ENCODE measurements around the gene COL16A1. TPM values are rescaled to one million over a fixed set of nuclear protein-coding genes. Genes with fewer than 3 reads are reported as not detected.
"Not testable (repeated sequence)": the region's sequence is repeated elsewhere in the genome, so short reads cannot be mapped to it uniquely, and the experiment has no call there.

COL16A1 gene
- total and polyA plus RNA-seq, 9 donors: 19.8 to 237 (median 157) TPM

- peak; percentile 79 to 87 (median 82) for DNase-seq
- no peaks in the 10 kb centered on the region for H3K27me3 ChIP-seq
- no peak overlapping the region for H3K4me3 ChIP-seq
- no peaks in the 10 kb centered on the region for H3K36me3 ChIP-seq
- 0% methylated on average over 1 of the region's 1 CpG for WGBS, 3 donors
- H3K27ac ChIP-seq: peak overlapping the region in 1 of 2 donors; percentile 97
- H3K9me3 ChIP-seq: no peaks in the 10 kb centered on the region
- intact Hi-C loops (cut with DNase I): loop anchor here in 1 of 4 donors (5.0 kb wide), 1 partner anchor 45 kb away; no protein-coding TSS in a partner anchor
- no peak for TF ChIP-seq EP300 (IDR thresholded peaks at IDR 0.05)
- TF ChIP-seq POLR2A (IDR thresholded peaks at IDR 0.05): no peak
- TF ChIP-seq CTCF (IDR thresholded peaks at IDR 0.05): no peak
- peaks cover 17% of the 10 kb centered on the region for H3K4me1 ChIP-seq (ENCODE audit: insufficient read depth)
These were observed 8.8 kb upstream of the COL16A1 start for GRCh38 chr1:31712630-31713029.

GRCh38 chr1:31712068-31712467 lies 8.3 kb upstream of the COL16A1 start:
- Histone ChIP-seq H3K27me3 (no peaks in the 10 kb centered on the region), H3K4me1 (ENCODE audit: insufficient read depth) (peaks cover 17% of the 10 kb centered on the region), H3K36me3 (no peaks in the 10 kb centered on the region), H3K9me3 (no peaks in the 10 kb centered on the region), H3K27ac (peak overlapping the region in 1 of 2 donors; percentile 97), H3K4me3 (no peak overlapping the region)
- TF ChIP-seq EP300 (IDR thresholded peaks at IDR 0.05) (no peak), CTCF (IDR thresholded peaks at IDR 0.05) (no peak), POLR2A (IDR thresholded peaks at IDR 0.05) (no peak)
- WGBS, 3 donors: 9 to 20% (median 14%) methylated on average over 4 of the region's 4 CpGs
- no peak for DNase-seq
- intact Hi-C loops (cut with DNase I): loop anchor here in 1 of 4 donors (5.0 kb wide), 1 partner anchor 45 kb away; no protein-coding TSS in a partner anchor

- Histone ChIP-seq H3K4me3 (no peak overlapping the region), H3K36me3 (no peaks in the 10 kb centered on the region), H3K9me3 (no peaks in the 10 kb centered on the region), H3K4me1 (ENCODE audit: insufficient read depth) (peaks cover 17% of the 10 kb centered on the region), H3K27me3 (no peaks in the 10 kb centered on the region), H3K27ac (no peak overlapping the region)
- DNase-seq: no peak
- TF ChIP-seq EP300 (IDR thresholded peaks at IDR 0.05) (no peak), CTCF (IDR thresholded peaks at IDR 0.05) (no peak), POLR2A (IDR thresholded peaks at IDR 0.05) (no peak)
- intact Hi-C loops (cut with DNase I): no loop called here
- WGBS, 3 donors: 78 to 83% (median 82%) methylated on average over 11 of the region's 11 CpGs
These were observed 4.5 kb upstream of the COL16A1 start for GRCh38 chr1:31708324-31708723.

GRCh38 chr1:31707711-31708110 lies 3.9 kb upstream of the COL16A1 start:
- intact Hi-C loops (cut with DNase I): loop anchor here in 1 of 4 donors (2.0 kb wide), 1 partner anchor 37 kb away; no protein-coding TSS in a partner anchor
- no peak overlapping the region for H3K27ac ChIP-seq
- H3K36me3 ChIP-seq: no peaks in the 10 kb centered on the region
- no peak for DNase-seq
- H3K4me1 ChIP-seq (ENCODE audit: insufficient read depth): peaks cover 18% of the 10 kb centered on the region
- H3K4me3 ChIP-seq: no peak overlapping the region
- WGBS, 3 donors: 30 to 48% (median 46%) methylated on average over 5 of the region's 5 CpGs
- H3K9me3 ChIP-seq: no peaks in the 10 kb centered on the region
- H3K27me3 ChIP-seq: no peaks in the 10 kb centered on the region
- TF ChIP-seq POLR2A (IDR thresholded peaks at IDR 0.05) (no peak), EP300 (IDR thresholded peaks at IDR 0.05) (no peak), CTCF (IDR thresholded peaks at IDR 0.05) (no peak)

GRCh38 chr1:31707059-31707600 lies 3.3 kb upstream of the COL16A1 start:
- intact Hi-C loops (cut with DNase I): loop anchor here in 1 of 4 donors (2.0 kb wide), 1 partner anchor 36 kb away; no protein-coding TSS in a partner anchor
- H3K27me3 ChIP-seq, H3K9me3 ChIP-seq, DNase-seq, H3K4me3 ChIP-seq, H3K36me3 ChIP-seq, H3K27ac ChIP-seq: not testable (repeated sequence)
- WGBS, 3 donors: 83 to 91% (median 87%) methylated on average over 4 of the region's 4 CpGs
- H3K4me1 ChIP-seq (ENCODE audit: insufficient read depth): peaks cover 22% of the 10 kb centered on the region

All from ovary (tissue), 9 donors.